Astrocyte of the hippocampus (primary cell): ENCODE measurements around the gene TBCA.
"Not testable (repeated sequence)": the region's sequence is repeated elsewhere in the genome, so short reads cannot be mapped to it uniquely, and the experiment has no call there.

Experiments
- DNase-seq: peaks from one replicate; pipeline ENCODE4 v3.0.0; 2011; ENCODE audit warnings: low read depth, low spot score

Gene TBCA

DNA sequence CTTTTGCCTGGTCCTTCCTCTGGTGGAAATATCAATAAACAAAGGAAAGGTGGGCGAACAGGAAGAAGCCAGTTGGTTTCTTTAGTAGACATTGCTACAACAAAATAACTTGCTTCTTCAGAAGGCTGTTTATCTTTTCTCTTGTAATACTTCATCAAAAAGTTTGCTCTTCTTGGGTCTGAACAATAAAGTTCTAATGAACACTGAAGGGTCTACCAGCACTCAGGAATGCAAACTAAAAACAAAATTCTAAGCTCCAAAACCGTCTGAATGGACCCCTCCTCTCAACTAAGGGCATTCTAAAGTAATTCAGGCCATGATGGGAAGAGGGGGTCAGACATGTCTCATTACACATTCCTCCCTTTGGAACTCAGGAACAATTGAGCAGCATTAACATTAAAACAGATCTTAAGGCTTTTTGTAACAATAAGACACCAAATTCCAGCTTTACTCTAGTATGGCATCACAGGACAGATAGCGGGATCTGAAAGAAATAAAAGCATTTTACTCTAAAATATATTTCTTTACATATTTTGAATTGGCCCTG, 2.3 kb downstream of the TBCA start:
- no peak for DNase-seq

- no peak for DNase-seq
These were observed 3.4 kb downstream of the TBCA start for GRCh38 chr5:77772729-77773128.

- DNase-seq, result no peak
These were observed 4.7 kb downstream of the TBCA start for GRCh38 chr5:77771452-77771851.

- peak; percentile 10 for DNase-seq
These were observed 5.7 kb downstream of the TBCA start for GRCh38 chr5:77770293-77771005.

- DNase-seq, result peak; percentile 46
These were observed 7.2 kb downstream of the TBCA start for GRCh38 chr5:77768978-77769377.

DNA sequence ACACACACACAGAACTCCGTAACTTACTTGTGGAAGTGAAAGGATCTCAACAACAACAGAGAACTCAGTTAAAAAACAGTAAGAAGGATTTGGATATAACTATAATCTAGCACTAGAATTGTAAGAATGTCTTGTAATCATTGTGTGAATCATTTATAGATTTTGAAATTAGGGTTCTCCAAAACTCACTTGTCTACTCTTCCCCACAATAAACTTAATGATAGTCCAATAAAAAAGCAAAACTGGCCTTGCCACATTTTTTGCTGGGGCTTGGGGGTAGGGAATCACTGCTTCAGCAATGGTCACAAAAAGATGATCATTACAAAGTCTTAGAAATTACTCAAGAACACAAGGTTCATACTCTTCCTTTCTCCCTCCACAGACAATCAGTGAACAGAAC, 8.8 kb downstream of the TBCA start:
- DNase-seq, result no peak

GRCh38 chr5:77761606-77762005, 14.5 kb downstream of the TBCA start:
- no peak for DNase-seq

DNA sequence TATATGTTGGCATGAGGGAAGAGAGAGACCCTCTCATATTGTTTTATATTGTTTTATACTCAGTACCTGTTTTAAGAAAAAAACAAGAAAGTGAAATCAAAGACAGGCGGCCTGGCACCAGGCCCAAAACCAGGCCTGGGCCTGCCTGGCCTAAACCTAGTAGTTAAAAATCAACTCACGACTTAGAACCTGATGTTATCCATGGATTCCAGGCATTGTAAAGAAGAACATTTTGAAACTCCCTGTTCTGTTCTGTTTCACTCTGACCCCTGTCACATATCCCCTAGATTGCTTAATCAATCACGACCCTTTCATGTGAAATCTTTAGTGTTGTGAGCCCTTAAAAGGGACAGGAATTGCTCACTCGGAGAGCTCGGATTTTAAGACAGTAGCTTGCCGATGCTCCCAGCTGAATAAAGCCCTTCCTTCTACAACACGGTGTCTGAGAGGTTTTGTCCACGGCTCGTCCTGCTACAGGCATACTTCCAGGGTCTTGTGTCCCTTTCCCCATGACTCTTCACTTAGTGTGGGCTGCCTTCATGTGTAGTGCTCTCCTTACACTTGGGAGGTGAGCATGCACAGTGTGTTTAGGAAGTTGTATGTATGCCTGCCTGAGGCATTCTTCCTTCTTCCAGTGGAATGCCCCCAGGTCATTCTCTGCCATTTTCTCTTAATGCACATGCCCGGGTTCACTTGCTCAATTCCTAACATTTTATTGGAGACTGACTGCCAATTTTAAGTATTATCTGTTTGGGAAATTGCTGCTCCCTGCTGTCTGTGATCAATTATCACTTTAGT, 17.8 kb downstream of the TBCA start:
- no peak for DNase-seq

DNA sequence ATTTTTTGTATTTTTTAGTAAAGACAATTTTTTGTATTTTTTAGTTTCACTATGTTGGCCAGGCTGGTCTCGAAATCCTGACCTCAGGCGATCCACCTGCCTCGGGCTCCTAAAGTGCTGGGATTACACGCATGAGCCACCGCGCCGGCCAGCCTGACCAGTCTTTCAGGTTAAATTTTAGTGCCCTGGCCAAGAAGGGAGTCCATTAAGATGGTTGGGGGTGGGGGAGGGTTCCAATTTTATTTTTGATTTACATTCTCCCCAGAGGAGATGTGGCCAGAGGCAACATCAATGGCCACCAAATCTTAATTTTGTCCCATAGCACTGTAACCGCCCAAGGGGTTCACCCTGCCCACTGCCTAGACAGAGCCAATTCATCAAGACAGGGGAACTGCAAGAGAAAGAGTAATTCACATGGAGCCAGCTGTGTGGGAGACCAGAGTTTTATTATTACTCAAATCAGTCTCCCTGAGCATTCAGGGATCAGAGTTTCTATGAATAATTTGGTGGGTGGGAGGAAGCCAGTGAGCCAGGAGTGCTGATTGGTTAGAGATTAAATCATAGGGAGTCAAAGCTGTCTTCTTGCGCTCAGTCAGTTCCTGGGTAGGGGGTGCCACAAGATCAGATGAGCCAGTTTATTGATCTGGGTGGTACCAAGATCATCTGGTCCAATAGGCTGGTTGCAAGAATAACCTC, 24.7 kb downstream of the TBCA start:
- DNase-seq, result no peak

GRCh38 chr5:77750928-77751327, 25.2 kb downstream of the TBCA start:
- DNase-seq, result not testable (repeated sequence)

GRCh38 chr5:77748160-77748559, 28.0 kb downstream of the TBCA start:
- DNase-seq, result no peak

- DNase-seq, result no peak
These were observed 32.0 kb downstream of the TBCA start for GRCh38 chr5:77744116-77744515.

DNA sequence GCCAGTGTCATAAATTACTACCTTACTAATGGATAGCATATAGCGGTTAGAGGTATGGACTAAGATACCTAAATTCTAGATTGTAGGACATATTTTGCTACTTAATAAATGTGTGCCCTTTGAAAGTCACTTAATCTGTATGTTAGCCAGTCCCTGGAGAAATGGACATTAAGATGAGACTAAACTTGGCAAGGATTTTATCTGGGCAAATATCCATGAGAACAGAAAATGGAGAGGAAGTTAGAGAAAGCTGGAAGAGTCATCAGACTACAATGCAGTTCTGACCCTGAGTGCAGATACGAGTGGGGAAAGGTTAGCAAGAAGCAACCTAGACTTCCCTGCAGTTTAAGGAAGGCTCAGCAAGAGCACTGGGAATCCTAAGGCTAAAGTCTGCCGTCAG, 33.0 kb downstream of the TBCA start:
- DNase-seq, result peak; percentile 20

DNA sequence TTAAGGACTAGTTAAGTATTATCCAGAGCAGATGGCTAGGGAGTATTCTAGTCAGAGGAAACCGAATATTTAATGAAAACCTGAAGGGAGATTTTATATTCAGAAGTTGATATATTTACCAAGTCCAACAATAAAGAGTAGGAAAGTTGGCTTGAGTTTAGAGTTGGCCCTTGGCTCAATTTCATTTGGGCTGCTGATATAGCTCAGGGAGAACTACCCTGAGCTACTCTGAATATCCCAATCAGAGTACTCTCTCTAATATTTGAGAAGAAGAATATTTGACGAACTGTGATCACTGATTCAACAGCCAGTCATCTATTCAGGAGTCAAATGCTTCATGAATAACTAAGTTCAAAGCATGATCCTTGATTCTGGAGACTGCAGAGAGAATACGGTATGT, 34.5 kb downstream of the TBCA start:
- no peak for DNase-seq

GRCh38 chr5:77734885-77735284, 41.3 kb downstream of the TBCA start:
- no peak for DNase-seq

DNA sequence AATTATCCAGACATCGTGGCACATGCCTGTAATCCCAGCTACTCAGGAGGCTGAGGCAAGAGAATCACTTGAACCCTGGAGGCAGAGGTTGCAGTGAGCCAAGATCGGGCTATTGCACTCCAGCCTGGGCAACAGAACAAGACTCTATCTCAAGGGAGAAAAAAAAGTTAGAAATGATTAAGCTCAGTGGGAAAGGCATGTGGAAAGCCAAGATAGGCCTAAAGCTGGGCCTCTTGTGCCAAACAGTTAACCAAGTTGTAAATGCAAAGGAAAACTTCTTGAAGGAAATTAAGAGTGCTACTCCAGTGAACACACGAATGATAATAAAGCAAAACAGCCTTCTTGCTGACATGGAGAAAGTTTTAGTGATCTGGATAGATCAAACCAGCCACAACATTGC, 43.0 kb downstream of the TBCA start:
- DNase-seq, result no peak

- no peak for DNase-seq
These were observed 48.9 kb downstream of the TBCA start for GRCh38 chr5:77727190-77727589.

GRCh38 chr5:77725616-77726015, 50.5 kb downstream of the TBCA start:
- DNase-seq, result no peak

- no peak for DNase-seq
These were observed 51.2 kb downstream of the TBCA start for GRCh38 chr5:77724934-77725333.

DNA sequence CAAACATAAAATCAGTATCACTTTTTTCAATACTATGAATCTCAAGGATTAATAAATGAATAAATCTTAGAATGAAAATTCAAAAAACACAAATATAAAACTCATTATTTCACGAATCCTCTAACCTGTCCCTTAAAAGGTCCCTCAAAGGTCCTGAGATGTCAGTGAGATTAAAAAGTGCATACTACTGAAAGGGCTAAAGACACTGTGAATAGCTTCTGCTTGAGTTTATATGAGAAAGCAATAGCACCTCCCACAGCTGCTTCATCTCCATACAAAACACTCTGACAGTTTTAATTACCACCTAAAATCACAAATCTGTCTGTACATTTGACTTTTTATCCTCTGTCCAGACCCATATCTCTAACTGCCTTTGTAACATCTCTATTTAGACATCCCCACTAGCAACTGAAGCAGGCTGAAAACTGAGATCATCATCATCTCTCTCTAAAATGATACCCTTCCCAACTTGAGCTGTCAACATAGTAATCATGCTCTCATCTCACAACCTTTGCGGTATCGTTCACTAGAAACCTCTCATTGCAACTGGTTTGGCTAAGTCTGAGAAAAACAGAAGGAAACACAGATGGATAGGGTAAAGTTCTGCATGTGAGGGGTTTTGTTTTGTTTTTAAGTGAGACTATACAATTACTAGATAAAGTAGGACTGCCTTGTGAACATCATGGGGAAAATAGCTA, 56.3 kb downstream of the TBCA start:
- no peak for DNase-seq

DNA sequence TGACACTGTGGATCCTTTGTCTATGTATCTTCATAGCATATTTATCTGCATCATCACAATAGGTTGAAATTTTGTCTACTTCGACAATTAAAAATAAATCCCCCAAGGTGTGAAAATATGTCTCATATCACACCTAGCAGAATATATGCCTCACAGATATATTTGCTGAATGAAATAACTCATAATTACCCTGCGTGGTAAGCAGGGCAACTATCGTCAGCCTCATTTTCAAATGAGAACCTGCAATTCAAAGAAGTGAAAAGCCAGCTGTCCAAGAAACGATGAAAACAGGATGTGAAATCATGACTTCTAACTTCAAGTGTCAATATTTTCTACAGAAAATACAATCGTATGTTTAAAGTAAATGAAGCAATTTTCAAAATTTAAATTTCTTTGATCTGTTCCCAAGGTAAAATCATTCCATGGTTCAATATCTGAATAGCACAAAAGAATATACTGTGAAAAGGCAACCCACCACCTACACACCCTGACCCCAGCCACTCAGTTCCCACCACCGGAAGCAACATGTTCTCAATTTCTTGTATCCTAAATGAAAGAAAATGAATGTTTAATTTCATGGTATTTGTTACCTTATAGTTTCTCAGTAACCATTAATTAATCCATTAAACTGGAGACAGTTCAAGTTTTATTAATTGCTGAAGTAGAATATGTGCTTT, 57.1 kb downstream of the TBCA start:
- DNase-seq, result no peak
